KMS-11 (cell line): ENCODE data around the gene DISC1.

ENCODE experiments used
- H2AFZ ChIP-seq: fragments of 200-600 bp; sonication (generic); 2 replicates; pipeline ENCODE4 v1.6.1; 2016; ENCODE audit warnings: antibody characterized with exemption, mixed run types, low read depth
- H3K27ac ChIP-seq: fragments of 200-600 bp; sonication (generic); 2 replicates; pipeline ENCODE4 v1.6.1; 2016; ENCODE audit warnings: mild to moderate bottlenecking, mixed run types
- H3K27me3 ChIP-seq: fragments of 200-600 bp; sonication (generic); 2 replicates; pipeline ENCODE4 v1.6.1; 2017; ENCODE audit warnings: mild to moderate bottlenecking, low read depth, mixed run types, moderate library complexity; ENCODE audit not compliant: insufficient read depth
- H3K36me3 ChIP-seq: fragments of 200-600 bp; sonication (generic); 2 replicates; pipeline ENCODE4 v1.6.1; 2017; ENCODE audit warnings: mild to moderate bottlenecking, mixed run types; ENCODE audit not compliant: insufficient read depth
- H3K4me1 ChIP-seq: fragments of 200-600 bp; sonication (generic); 2 replicates; pipeline ENCODE4 v1.6.1; 2016; ENCODE audit warnings: mild to moderate bottlenecking, low read depth, mixed run types; ENCODE audit not compliant: poor library complexity, severe bottlenecking
- H3K4me2 ChIP-seq: fragments of 200-600 bp; sonication (generic); 2 replicates; pipeline ENCODE4 v1.7.0; 2016; ENCODE audit warnings: mild to moderate bottlenecking, mixed run types
- H3K4me3 ChIP-seq: fragments of 200-600 bp; sonication (generic); IDR thresholded peaks from 2 replicates; pipeline ENCODE4 v1.6.1; 2017; ENCODE audit warnings: low read depth, low read length, mixed read lengths; ENCODE audit not compliant: insufficient read depth
- H3K79me2 ChIP-seq: fragments of 200-600 bp; sonication (generic); 2 replicates; pipeline ENCODE4 v1.6.1; 2016; ENCODE audit warnings: low read depth, mixed run types; ENCODE audit not compliant: insufficient read depth
- H3K9ac ChIP-seq: fragments of 200-600 bp; sonication (generic); 2 replicates; pipeline ENCODE4 v1.6.1; 2016; ENCODE audit warnings: mild to moderate bottlenecking, mixed run types
- H4K20me1 ChIP-seq: fragments of 200-600 bp; sonication (generic); 2 replicates; pipeline ENCODE4 v1.6.1; 2016; ENCODE audit warnings: mild to moderate bottlenecking, mixed run types; ENCODE audit not compliant: insufficient read depth
- CTCF ChIP-seq: fragments of 200-600 bp; sonication (generic); conservative IDR thresholded peaks from 2 replicates; pipeline ENCODE4 v1.6.1; 2017; ENCODE audit warnings: low read depth, mild to moderate bottlenecking, antibody characterized with exemption, low read length, moderate library complexity, mixed read lengths

The DISC1 gene

GRCh38 chr1:232036181-232036933 lies 409.8 kb downstream of the DISC1 start:
- no peak overlapping the region for H2AFZ ChIP-seq
- TF ChIP-seq CTCF, result no peak
- H3K4me1 ChIP-seq, result no peaks in the 10 kb centered on the region
- H3K79me2 ChIP-seq, result no peaks in the 10 kb centered on the region
- H3K9ac ChIP-seq, result no peak overlapping the region
- H3K4me3 ChIP-seq, result no peak overlapping the region
- no peaks in the 10 kb centered on the region for H3K27me3 ChIP-seq
- no peaks in the 10 kb centered on the region for H3K36me3 ChIP-seq
- no peaks in the 10 kb centered on the region for H4K20me1 ChIP-seq
- no peak overlapping the region for H3K4me2 ChIP-seq
- no peak overlapping the region for H3K27ac ChIP-seq

- Histone ChIP-seq H3K4me3 (no peak overlapping the region), H3K4me2 (no peak overlapping the region), H3K4me1 (no peaks in the 10 kb centered on the region), H4K20me1 (no peaks in the 10 kb centered on the region), H3K27me3 (no peaks in the 10 kb centered on the region), H3K9ac (no peak overlapping the region), H3K27ac (no peak overlapping the region), H3K79me2 (no peaks in the 10 kb centered on the region), H2AFZ (no peak overlapping the region), H3K36me3 (no peaks in the 10 kb centered on the region)
- TF ChIP-seq CTCF, result no peak
Measured at GRCh38 chr1:232037774-232038388, 411.3 kb downstream of the DISC1 start.

- no peak overlapping the region for H3K27ac ChIP-seq
- no peaks in the 10 kb centered on the region for H4K20me1 ChIP-seq
- no peak for TF ChIP-seq CTCF
- no peaks in the 10 kb centered on the region for H3K36me3 ChIP-seq
- H3K79me2 ChIP-seq, result no peaks in the 10 kb centered on the region
- H3K4me2 ChIP-seq, result no peak overlapping the region
- no peak overlapping the region for H2AFZ ChIP-seq
- H3K27me3 ChIP-seq, result no peaks in the 10 kb centered on the region
- no peak overlapping the region for H3K4me3 ChIP-seq
- no peak overlapping the region for H3K9ac ChIP-seq
- H3K4me1 ChIP-seq, result no peaks in the 10 kb centered on the region
Measured at GRCh38 chr1:232038706-232039677, 412.4 kb downstream of the DISC1 start.

GRCh38 chr1:232040260-232040659 lies 413.7 kb downstream of the DISC1 start:
- no peaks in the 10 kb centered on the region for H3K4me1 ChIP-seq
- H3K36me3 ChIP-seq, result no peaks in the 10 kb centered on the region
- no peaks in the 10 kb centered on the region for H3K79me2 ChIP-seq
- no peak for TF ChIP-seq CTCF
- no peak overlapping the region for H3K4me3 ChIP-seq
- H3K27me3 ChIP-seq, result no peaks in the 10 kb centered on the region
- no peak overlapping the region for H3K4me2 ChIP-seq
- H2AFZ ChIP-seq, result no peak overlapping the region
- H3K9ac ChIP-seq, result no peak overlapping the region
- no peak overlapping the region for H3K27ac ChIP-seq
- no peaks in the 10 kb centered on the region for H4K20me1 ChIP-seq
